HG03342 (cell line): ENCODE data around the gene PRPF38B.
"Not testable (repeated sequence)": the region's sequence is repeated elsewhere in the genome, so short reads cannot be mapped to it uniquely, and the experiment has no call there.

Source experiments
- ATAC-seq: cut with Tn5 transposase; IDR thresholded peaks from one replicate; pipeline ENCODE4 v1.9.1; 2021; ENCODE audit warnings: mild to moderate bottlenecking, moderate library complexity; ENCODE audit not compliant: unreplicated experiment

Gene PRPF38B

DNA sequence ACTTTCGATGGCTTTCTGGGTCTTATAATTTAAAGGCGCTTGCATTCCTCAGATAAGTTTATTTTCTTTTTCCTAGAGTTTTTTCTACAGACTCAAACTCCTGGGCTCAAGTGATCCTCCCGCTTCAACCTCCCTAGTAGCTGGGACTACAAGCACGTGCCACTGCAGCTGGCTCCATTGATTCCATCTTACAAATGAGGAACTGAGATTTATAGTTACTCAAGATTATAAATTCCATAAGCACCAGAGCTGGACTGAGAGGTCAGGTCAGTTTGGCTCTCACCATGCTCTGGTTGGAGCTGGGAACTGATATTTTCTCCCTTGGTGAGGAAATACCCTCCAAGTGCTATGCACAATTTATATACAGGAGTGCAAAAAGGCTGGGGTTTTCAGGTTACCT, 13.4 kb upstream of the PRPF38B start:
- ATAC-seq = no peak

DNA sequence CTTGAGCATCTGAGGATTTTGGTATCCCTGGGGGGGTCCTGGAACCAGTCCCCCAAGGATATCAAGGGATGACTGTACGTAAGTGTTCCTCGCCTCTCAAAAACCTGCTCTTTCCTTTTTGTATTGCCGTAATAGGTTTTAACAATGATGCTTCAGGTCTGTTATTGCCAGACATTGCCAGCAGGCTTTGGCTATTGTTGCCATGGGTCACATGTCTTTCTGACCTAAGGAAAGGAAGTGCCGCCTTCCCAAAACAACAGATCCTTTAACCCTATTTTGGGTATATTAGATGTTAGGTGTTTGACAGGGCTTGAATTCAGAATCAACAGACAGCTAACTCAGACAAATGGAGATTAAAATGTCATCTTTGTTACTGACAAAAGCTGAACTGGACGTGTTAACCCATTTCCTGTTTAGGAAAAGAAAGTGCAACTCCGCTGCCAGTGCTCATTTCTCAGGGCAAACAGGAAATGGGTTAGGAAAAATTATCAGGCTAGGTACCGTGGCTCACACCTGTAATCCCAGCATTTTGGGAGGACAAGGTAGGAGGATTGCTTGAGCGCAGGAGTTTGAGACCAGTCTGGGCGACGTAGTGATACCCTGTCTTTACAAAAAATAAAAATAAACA, 12.4 kb upstream of the PRPF38B start:
- ATAC-seq = no peak

DNA sequence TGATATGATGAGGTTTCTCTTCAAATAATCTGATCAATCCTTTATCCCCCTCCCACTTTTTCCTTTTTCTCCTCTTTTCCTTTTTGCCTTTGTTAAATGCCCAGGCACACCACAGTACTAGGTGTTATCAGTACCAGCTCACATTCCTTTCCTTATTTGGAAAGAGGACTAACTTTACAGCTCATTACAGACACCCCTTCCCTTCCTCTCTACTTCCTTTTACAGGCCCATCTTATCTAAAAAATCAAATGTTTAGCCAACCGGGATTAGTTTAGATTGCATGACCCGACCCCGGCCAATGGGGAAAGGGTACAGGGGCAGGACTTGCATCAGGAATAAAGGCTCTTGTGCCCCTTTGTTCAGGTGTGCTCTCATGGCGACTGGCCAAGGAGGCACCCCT, 10.4 kb upstream of the PRPF38B start:
- ATAC-seq = not testable (repeated sequence)

DNA sequence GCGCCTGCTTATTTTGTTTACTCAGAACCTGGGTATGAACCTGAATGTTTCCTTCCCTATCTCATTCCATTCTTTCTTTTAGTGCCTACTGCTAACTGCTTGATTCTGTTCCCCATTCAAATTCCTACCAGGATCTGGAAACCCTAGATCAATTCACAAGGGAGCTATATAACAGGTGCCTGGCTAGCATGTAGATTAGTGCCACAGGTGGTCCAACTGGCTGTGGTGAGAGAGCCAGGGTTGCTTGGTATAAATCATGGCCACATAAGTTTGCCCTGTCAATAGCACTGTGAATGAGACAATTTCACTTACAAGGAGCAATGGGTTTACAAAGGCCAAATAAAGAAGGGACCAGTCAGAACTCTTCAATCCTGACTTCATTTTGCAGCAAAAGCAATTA, 6.6 kb upstream of the PRPF38B start:
- ATAC-seq = no peak

DNA sequence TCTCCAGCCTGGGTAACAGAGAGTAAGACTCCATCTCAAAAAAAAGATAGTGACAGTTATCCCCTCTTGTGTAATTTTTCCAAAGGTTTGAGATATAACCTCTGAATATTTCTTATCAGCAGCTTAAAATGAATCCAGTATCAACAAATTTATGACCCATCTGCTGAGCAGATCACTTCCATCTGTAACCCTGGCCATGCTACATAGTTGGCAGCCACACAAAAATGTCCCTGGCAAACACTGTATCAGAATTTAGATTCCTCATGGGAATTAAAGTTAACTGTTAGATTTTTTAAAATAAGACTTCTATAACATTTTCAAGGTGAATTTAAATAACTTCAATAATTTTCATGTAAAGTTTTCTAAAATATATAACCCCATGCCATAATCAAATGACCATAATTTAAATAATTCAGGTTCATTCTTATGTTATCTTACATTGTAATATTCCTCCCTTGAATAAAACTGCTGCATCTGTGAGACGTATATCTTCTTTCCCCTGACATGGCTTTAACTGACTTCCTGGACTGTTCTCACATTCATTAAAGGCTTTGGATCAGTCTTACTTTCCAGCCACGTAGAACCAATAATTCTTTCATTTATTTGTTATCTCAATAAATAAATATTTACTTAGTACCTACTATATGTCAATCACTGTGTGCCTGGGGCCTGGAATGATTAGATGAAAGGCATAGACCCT, 5.3 kb upstream of the PRPF38B start:
- no peak for ATAC-seq

DNA sequence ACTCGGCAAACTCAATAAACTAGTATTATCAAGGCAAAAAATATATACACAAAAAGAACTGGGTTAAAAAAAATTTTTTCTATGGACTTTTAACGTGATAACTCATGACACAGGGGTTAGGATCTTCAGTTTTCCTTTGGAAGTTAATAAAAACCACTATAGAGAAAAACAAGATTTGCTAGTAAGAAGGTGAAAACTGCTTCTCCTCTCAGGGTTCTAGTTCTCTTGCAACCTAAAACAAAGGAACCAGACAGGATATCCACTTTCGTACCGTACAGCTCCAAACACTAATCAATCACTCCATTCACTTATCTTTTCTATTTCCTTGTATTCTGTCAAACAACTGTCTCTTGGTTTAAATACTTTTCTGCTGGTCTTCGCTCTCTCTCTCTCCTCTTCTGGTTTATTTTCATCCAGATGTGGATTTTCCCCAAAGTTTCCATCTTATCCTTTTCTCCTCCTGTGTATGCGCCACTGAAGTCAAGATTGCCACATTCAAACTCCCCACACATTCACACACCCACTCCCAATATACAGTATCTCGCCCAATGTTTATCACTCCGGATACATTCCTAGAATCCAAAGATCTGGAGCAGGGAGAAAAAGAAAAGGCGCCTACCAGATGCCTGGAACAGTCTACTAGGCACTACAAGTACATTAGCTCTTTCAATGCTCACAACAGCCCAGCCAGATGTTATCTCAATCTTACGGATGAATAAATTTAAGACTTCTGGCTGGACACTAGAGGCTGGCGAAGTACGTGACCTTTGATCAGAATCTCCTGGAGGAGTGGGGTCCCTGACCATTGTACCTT, 775 bp upstream of the PRPF38B start:
- ATAC-seq = peak; percentile 2

DNA sequence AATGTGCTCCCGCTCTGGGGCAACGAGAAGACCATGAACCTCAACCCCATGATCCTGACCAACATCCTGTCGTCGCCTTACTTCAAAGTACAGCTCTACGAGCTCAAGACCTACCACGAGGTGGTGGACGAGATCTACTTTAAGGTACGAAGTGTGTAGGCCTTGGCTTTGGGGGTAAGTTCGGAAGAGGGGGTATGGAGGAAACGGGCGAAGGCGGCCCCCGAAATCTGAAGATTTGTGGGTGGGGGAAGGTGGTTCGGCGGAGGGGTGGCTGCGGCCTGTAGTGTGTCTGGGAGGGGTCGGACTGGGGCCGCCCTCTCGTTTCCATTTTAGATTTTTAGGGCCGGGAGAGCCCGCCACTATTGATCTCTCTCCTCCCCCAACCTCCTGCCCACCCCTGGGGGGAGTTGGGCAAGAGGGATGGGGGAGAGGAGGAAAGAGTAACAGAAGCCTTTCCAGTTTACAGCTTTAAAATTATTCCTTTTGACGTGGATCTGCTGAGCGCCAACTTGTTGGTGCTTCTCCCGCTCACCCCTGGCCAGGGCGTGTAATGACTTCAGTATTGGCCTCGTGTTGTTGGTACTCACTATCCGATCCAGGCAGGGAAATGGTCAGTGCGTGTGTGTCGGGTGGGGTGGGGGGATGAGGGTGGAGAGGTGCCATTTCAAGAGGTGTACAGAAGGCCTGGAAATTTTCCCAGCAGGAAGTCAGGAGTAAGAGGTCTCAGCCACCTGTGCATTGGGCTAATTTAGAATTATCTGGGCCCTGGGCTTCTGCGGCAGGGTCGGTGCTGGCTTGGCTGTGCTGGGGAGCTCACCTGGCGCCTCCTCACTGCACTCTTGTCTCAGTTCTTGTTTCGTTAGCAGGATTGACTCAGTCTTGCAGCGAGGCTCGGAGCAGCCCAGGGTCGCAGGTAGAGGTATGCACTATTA, 880 bp downstream of the PRPF38B start:
- ATAC-seq = peak; percentile 49

DNA sequence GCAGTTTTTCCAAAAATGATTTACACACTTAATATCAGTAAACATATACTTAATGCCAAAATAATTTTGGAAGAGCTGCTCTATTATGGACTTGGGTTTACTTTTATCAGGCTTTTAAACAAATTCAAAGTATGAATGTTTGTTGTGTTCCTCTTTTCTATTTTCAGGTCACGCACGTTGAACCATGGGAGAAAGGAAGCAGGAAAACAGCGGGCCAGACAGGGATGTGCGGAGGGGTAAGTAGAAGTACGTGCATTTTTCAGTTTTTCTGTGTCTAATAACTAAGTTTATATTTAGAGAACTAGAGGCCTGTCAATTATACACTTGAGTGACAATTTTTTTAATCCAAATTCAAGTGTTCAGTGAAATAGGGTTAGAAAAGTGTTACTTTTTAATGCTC, 3.4 kb downstream of the PRPF38B start:
- no peak for ATAC-seq

DNA sequence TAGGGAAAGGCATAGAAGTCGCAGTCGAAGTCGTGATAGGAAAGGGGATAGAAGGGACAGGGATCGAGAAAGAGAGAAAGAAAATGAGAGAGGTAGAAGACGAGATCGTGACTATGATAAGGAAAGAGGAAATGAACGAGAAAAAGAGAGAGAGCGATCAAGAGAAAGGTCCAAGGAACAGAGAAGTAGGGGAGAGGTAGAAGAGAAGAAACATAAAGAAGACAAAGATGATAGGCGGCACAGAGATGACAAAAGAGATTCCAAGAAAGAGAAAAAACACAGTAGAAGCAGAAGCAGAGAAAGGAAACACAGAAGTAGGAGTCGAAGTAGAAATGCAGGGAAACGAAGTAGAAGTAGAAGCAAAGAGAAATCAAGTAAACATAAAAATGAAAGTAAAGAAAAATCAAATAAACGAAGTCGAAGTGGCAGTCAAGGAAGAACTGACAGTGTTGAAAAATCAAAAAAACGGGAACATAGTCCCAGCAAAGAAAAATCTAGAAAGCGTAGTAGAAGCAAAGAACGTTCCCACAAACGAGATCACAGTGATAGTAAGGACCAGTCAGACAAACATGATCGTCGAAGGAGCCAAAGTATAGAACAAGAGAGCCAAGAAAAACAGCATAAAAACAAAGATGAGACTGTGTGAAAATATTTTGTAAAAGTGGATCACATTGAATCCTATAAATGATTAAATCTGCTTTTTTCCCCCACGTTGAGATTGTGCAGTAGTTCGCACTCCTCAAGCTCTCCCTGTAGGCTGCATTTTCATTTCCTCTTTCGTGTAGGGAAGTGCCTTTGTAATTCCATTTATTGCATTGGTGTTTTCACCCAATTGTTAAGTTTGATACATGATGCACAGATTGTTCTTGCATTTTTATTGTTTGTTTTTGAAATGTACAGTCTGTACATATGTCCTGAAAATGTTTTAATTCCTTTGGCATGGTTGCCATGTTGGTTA, 7.5 kb downstream of the PRPF38B start:
- ATAC-seq = no peak

DNA sequence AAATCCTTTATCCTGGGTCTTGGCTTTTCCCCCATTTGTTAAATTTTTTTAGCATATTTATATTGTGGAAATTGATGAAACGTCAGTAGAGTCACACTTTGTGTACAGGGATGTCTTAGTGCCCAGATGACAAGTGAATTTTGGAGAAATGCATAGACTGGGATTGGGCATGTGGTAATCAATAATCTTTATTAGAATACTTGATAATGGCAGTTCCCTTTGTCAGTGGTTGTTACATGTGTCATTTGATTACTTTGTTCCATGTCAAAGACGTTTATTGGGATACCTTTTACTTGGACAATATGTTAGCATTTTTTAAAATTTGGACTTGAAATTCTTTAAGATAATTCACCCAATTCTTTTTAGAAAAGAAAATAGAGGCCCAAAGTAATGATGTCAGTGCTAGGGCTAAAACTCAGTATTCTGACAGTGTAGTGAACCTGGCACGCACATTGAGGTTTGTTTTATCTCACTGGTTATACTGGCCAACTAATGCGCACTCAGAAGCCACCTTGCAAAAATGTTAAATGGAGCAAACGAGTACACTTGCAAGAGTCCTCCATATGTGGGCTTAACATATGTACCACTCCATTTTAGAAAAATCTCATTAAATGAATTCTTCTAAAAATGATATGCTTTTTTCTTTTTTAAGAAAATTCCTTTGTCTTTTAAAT, 9.2 kb downstream of the PRPF38B start:
- ATAC-seq = no peak

DNA sequence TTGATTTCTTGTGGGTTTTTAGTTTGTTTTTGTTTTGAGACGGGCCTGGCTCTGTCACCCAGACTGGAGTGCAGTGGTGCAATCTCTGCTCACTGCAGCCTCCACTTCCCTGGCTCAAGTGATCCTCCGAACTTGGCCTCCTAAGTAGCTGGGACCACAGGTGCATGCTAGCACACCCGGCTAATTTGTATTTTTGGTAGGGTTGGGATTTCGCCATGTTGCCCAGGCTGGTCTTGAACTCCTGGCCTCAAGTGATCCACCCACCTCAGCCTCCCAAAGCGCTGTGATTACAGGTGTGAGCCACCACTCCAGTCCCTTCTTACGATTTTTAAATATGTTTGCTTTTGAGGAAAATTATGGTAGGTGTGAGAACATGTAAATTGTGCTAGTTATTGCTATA, 10.0 kb downstream of the PRPF38B start:
- ATAC-seq = not testable (repeated sequence)

DNA sequence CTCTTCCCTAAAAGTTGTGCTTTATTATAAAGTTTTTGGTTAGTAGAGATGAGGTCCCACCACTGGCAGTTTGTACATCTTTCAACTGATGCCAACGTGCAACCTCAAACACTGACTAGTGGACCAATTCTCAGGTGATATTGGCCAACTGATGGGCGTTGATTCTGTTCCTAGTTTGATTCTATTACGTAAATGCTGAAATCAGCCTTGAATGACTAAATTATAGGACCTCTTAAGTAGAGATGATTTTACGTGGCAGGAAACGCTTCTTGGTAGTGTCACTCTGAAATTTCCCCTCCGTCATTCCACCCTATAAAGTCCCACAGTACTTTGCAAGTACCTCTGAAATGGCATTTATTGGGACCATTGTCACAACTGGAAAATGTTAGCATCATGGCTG, 11.8 kb downstream of the PRPF38B start:
- ATAC-seq = no peak

DNA sequence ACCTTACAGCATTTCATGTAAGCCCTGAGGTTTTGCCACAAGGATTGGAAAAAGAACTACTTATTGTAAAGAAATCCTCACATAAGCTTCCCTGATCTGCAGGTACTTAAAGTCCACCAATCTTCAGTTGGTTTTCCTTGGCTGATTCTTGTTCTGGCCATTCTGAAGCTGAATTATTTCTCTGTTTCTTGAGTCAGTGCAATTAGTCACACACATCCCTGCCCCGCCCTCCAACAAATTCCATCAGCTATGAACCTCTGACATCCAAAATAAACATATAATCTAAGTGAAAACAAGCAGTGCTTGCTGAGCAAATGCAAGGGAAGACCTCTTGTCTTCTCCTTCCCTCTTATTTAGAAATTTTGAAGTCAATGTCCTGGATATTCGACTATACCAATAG, 12.4 kb downstream of the PRPF38B start:
- ATAC-seq = no peak

DNA sequence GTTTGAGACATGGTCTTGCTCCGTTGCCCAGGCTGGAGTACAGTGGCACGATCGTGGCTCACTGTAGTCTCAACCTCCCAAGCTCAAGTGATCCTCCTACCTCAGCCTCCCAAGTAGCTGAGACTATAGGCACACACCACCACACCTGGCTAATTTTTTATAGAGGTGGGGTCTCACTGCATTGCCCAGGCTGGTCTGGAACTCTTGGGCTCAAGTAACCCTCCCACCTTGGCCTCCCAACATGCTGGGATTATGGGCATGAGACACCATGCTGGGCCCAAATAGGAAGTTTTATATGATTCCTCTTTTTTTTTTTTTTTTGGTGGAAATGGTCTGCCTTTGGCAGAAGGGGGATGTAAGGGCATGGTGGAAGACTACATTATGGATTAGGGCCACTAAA, 14.5 kb downstream of the PRPF38B start:
- no peak for ATAC-seq

DNA sequence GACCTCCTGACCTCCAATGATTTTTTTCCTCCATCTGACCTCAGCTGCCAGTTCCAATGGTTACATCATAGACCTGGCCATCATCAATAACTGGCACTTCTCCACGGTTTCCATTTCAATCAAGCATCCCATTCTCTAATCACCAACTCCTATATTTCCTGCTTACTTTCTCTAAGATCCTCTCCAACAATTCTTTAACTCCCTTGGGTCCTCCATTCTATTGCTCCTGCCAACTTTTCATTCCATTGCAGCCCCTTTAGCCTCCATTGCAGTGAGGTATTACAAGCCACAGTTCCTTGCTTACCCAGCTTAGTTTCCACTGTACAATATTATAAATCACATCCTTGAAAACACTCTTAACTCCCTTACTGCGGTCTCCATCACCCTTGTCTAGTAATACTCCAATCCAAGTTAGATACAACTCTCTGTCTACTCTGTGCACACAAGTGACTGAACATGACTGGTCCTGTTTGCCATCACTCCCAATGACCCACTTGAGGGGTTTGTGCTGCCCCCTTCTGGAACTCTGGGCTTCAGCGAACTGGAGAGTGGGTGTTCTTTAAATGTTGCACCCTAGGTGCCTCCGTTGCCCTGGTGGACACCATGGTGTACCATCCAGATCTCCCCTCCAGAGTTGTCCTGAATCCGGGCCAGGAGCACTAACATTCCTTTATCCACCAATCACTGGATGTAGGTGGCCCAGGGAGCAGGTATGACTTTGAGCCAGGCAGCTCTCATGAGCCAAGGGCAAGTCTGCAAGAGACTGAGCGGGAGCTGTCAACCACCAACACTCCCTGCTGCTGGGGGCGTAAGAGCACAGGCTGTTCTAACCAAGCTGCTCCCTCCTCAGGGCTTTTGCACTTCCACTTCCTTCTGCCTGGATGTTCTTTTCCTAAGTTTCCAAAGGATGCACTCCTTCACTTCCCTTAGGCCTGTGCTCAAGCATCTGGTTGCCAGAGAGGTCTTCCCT, 16.9 kb downstream of the PRPF38B start:
- no peak for ATAC-seq

DNA sequence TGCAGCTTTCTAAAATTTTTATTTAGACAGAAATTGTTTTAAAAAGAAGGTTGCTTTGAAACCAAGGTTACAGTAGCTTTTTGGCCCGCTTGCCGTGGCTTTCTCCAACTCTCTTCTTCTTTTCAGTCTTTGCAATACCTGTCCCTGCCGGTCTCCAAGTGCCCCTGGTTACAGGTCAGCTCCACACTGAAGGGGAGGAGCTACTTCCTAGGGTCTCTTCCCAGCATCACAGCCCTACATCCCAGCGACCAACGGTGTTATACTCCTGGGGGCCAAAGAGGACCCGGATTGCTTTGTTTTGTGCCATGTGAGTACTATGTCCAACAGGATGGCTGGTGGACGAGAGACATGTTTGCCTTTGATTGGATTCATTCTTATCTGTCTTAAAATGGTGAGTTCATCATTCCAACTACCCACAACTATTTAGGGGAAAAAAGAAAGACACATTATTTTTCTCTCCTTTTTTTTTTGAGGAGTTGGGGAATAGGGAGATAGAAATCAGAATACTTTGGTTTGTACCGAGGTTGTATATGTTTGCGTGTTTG, 20.6 kb downstream of the PRPF38B start, which contains the start of gene FNDC7:
Gene FNDC7, plus strand, starts transcription at position 303 of the 545 bp plus-strand sequence. Its CDS starts 26 bp downstream, at position 329.
- ATAC-seq = no peak

DNA sequence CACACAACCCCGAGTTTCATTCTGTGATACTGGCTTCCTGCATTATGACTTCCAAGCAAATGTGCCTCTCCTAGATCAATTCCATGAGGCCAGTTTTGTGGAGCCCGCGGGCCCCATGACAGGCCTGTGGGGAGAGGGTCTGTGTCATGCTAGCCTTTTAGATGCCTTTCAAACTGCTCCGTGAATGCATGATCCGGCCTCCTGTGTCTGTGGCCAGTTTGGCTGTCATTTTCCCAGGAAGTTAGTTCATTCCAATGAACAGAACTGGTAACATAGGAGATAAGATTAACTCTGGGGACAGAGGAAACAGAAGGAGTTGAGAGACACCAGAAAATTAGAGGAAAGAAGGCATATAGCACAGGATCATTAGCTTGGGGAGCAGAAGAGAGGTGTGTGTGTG, 23.8 kb downstream of the PRPF38B start:
- ATAC-seq = no peak
